NCI-H524 (cell line): ENCODE data around the gene PLIN5.
"Not testable (repeated sequence)": the region's sequence is repeated elsewhere in the genome, so short reads cannot be mapped to it uniquely, and the experiment has no call there.

Source experiments
- DNase-seq, 2 experiments: peaks; one replicate each; lab custom pipeline; 2025; lab: John Stamatoyannopoulos, UW

The PLIN5 gene

DNA sequence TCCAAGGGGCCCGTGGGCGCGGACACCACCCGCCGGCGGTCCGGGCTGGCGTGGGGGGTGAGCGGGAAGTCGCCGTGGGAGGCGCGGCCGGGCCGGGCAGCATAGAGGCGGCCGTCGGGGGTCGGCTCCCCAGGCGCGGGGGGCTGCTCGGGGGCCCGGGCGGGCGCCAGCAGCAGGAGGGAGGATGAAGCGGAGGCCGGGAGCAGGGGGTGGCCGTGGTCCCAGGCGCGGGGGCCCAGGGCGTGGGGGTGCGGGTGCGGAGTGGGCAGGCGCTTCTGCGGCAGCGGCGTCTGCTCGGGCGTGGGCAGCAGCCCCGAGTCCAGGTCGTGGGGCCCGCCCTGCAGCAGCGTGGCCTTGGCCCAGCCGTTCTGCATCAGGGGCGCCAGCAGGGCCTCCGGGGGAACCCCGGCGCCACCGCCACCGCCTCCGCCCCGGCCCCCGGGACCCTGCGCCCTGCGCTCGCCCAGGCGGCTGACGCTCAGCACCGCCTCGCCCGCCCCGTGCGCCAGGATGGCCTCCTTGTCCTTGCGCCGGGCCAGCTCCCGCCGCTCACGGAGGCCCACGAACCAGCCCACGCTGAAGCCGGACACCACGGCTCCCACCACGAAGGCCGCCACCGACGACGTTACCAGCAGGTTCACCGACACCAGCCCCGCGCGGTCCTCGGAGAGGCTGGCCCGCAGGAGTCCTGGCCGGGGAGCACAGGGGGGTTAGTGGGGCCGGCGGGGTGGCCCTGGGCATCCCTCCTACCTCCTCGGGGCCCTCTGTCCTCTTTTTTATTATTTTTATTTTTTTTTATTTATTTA lies 9.0 kb upstream of the PLIN5 start:
- DNase-seq: no peak

DNA sequence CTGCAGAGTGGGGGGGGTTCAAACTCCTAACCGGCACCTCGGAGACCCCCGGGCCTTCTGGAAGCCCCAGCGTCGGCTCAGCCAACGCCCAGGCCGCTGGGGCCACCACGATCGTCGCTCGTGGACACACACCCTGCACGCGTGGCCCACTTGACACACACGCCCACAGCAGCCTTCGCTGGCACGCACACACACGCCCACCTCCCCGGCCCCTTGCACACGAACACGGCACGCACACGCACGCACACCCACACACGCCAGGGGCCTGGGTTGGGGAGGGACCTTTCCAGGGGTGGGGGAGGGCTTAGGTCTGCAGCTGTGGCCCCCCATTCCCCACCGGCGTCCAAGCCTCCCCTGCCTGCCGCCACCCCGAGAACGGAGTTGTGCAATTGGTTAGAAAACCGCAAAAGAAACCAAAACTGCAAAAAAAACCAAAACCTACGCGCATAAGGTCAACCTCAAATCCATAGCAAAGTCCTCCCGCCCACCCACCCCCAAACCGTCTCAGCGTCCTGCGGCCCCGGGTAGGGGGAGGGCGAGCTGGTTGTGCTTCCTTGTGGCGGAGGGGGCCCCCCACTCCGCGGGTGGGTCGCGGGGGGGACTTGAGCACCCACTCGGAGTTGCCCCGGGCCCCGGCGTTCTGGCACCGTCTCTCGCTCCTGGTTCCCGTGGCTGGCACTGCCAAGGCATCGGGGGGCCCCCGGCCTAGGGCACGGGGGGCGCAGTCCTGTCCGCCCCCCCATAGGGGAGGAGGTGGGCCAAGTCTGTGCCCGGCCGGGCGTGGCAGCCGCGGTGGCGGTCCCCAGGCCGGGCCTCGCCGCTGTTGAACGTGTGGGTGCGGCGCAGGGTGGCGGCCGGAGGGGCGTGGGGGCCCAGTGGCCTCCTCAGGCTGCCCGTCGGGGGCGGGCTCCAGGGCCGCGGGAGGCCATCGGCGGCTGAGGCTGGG lies 8.1 kb upstream of the PLIN5 start:
- no peak for DNase-seq

DNA sequence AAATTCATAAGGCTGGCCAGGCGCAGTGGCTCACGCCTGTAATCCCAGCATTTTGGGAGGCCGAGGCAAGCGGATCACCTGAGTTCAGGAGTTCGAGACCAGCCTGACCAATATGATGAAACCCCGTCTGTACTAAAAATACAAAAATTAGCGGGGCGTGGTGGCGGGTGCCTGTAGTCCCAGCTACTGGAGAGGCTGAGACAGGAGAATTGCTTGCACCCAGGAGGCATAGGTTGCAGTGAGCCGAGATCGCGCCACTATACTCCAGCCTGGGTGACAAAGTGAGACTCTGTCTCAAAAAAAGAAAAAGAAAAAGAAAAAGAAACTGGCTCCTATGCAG lies 6.8 kb upstream of the PLIN5 start:
- not testable (repeated sequence) for DNase-seq

DNA sequence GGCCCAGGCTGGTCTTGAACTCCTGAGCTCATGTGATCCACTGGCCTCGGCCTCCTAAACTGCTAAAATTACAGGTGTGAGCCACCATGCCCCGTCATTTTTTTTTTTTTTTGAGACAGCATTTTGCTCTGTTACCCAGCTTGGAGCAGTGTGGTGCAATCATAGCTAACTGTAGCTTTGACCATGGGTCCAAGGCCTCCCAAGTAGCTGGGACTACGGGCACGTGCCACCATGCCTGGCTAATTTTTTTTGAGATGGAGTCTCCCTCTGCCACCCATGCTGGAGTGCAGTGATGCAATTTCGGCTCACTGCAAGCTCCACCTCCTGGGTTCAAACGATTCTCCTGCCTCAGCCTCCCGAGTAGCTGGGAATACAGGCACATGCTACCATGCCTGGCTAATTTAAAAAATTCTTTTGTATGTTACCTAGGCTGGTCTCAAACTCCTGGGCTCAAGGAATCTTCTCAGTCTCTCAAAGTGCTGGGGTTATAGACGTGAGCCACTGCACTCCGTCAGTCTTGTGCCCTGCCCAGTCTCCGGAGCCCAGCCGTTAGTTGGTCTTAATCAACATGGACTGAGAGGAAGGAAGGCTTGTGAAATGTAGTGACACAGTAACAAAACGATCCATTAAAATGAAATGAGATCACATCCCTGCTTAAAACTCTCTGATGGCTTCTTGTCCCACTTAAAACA lies 6.2 kb upstream of the PLIN5 start:
- no peak for DNase-seq

DNA sequence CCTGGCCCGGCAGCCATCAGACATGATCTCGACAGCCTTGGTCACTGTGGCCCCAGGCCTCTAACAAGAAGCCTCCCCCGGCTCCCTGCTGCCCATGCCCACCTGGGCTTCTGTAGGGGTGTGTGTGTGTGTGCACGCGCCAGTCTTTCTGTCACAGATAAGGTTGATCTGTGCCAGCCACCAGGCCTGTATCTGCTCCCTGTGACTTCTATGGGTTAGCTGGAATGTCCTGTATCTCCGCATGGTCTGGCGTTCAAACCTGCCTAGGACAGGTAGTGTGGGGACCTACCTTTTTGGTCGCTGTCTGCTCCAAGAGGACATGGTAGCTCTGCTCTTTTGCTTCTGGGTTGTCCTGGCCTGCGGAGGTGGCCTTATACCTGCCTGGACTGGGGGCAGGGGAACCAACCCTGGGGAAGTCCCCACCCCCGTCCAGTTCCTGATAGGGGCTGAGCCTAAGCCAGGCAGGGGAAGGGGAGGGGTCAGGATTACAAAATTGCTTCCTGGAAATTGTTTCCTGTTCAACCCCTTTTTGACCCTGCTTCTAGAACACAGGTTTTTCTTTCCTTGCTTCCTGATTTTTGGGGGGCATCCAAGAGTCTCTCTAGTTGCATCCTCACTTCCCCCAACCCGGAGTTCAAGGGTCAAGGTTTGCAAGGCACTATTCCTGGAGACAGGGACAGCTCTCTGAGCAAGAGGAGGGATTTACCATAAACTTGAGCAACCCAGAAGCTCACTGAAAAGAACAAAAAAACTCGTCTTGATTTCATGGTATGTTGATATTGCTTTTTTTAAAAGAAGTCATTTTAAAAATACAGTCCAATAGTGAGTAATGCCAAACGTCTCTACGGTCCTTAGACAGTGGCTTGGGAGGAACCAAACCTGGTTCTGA lies 4.9 kb upstream of the PLIN5 start, which contains the start of gene LRG1:
Gene LRG1, minus strand, starts transcription at position 344 of the 889 bp plus-strand sequence. Its CDS starts 23 bp downstream, at position 321.
- DNase-seq: no peak

DNA sequence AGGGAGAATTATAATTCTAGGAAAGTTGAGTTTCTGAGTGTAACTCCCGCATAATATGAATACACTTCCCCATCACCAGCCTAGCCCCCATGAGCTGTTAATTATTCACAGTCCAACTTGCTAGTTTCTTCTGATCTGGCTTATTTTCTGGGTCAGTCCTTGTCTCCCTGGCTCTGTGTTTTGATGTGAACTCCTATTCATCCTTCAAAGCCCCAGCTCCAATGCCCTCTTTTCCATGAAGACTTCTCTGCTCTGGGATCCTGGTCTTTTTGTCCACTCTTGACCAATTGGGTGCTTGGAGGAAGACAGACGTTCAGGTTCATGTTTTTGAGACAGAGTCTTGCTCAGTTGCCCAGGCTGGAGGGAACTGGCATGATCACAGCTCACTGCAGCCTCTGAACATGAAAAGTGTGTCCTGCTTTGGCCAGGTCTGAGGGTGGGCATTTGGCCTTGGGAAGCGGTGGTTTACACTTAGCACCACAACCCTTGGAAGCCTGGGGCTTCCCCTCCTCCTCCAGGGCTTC lies 4.2 kb upstream of the PLIN5 start:
- DNase-seq: no peak

DNA sequence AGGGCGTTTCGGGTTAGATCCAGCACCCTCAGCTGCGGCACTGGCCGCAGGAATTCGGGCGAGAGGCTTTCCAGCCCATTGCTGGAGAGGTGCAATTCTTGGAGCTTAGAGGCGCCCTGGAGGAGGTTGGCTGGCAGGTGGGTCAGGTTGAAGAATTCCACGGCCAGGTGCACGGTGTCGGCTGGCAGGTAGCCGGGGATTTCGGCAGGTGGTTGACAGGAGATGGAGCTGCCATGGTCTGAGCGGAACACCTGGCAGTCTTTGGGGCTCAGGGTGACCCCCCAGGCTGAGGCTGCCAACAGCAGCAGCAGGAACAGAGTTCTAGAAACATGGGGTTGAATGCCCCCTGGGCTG lies 3.6 kb upstream of the PLIN5 start:
- no peak for DNase-seq

DNA sequence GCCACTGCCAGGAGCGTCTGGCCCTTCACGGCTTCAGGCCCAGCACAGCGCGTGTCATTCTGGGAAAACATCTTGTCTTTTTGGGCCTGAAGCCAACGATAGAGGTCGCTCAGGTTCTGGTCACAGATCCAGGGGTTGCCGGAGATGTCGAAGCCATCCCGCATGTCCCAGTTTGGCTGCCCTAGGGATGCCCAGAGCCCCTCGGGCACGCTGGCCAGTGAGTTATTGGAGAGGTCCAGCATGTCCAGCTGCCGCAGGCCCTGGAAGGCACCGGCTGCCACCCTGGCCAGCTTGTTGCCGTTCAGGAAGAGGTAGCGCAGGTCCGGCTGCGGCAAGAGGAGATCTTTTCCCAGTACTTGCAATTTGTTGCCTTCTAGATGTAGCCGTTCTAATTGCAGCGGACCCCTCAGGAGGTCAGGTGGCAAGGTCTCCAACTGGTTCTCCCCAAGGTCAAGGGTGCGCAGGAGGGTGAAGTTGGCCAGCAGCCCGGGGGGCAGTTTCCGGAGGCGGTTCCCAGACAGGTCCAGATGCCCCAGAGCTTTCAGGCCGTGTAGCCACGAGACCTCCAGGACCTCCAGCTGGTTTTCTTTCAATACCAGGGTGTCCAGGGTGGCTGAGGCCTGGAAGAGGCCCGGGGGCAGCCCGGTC lies 3.1 kb upstream of the PLIN5 start:
- peak; percentile 54 to 79 for DNase-seq

DNA sequence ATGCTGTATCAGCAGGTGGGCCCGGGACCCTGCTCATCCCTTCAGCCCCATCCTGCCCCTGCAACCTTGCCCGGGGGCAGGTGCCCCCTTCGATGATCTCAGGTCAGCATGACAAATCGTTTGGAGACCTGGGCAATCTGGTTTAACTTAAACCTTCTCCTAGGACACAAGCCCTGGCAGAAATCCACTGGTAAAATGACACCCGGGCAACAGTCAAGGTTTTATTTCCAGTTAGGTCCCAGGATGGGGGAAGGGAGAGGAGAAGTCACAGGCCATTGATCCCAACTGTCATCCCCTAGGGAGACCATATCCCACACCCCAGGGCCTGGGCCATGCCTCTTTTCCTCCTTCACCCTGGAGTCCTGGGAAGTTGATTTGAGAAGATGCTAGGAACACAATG lies 1.8 kb upstream of the PLIN5 start:
- no peak for DNase-seq

DNA sequence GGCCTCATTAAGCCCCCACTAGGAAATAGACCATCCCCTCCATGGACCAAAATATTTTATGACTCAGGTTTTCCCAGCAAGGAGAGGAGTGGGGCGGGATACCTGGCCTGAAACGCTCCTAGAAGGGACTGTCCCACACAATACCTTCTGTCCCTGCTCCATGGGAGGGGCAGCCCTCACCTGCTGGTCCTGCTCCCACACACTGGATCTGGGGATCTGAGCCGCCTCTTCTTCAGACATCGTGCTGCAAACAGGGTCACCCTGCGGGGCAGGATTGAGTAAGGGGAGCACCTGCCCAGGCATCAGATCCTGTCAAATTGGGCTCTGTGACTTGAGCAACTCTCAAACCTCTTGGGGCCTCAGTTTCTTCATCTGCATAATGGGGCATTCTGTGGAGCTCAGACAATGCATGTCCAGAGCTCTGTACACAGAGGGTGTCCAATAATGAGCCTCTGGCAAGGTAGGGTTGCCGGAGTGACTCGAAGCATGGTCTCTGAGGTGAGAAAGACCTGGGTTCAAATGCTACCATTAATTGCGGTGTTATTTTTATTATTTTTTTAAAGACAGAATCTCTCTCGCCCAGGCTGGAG lies 1.1 kb downstream of the PLIN5 start:
- DNase-seq: no peak

DNA sequence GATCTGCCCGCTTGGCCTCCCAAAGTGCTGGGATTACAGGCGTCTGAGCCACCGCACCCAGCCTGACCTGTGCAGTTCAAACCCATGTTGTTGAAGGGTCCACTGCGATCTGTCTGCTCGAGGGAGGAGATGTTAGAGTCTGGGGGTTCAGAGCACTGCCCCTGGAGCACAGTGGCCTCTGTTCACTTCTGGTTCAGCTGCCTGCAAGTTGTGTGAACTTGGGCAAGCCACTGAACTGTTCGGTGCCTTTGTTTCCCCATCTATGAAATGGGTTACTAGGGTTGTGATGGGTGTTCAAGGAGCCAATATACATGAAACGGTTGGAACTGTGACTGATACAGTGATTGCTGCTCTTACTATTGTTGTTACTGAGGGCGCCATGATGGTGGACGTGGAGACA lies 1.7 kb downstream of the PLIN5 start:
- DNase-seq: no peak

DNA sequence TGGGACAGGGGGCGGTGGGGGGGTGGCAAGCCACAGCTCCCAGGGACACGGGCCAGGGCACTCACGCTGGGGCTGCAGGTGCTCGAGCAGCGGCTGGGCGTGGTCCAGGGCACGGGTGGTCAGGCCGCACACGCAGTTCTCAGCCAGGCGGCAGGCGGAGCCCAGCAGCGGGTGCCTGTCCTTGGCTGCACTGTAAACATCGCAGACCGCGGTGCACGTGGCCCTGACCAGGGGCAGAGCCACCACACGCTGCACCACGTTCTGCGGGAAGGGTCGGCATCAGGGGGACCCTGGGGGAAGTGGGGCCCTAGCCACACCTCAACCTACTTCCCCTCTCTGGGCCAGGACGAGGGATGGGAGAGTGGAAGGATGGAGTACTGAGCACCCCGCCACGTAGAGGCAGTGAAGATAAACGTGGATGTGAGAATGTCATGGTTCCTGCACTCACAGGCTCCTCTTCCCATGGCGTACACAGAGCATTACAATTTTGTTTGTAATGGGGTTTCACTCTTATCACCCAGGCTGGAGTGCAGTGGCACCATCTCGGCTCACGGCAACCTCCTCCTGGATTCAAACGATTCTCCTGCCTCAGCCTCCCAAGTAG lies 3.4 kb downstream of the PLIN5 start:
- peak; percentile 13 to 42 for DNase-seq

DNA sequence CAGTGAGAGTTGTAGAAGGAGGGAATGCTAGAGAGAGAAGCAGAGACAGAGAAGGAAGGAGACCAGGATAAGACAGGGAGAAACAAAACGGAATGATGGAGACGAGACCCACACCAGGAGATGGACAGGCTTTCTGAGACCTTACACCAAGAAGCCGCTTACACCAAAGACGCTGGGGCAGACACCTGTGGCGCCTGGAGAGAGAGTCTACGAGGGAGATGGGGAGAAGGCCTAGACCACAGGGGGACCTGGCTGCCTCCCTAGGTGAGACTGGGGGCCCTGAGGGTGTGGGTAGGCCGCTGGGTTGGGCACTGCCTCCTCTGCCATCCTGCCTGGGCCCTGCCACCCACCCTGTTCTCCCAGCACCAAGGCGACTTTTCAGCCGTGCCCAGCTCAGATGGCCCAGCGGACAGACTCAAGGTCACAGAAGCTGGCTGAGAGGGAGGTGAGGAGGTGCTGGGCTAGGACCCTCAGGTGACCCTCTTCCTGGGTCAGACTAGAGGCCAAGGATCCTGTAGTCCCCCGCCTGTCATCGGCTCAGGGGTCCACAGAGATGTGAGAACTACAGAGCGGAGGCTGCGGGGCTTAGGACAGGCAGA lies 5.0 kb downstream of the PLIN5 start:
- DNase-seq: no peak

DNA sequence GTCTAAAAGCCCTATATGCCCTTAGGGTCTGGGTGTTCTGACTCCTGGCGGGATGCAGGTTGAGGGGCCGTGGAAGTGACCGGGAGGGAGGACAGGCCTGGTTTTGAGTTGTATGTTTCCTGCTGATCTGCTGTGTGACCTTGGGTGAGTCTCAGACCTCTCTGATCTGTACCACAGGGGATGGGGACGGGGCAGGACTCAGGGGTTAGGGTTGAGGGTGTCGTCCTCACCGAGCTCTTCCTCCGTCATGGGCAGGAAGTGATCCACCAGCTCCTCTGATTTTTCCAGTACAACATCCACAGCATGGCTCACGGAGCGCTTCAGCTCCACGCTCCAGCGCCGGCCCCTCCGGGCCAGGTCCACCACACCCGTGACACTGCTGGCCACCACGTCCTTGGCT lies 6.2 kb downstream of the PLIN5 start:
- DNase-seq: no peak

DNA sequence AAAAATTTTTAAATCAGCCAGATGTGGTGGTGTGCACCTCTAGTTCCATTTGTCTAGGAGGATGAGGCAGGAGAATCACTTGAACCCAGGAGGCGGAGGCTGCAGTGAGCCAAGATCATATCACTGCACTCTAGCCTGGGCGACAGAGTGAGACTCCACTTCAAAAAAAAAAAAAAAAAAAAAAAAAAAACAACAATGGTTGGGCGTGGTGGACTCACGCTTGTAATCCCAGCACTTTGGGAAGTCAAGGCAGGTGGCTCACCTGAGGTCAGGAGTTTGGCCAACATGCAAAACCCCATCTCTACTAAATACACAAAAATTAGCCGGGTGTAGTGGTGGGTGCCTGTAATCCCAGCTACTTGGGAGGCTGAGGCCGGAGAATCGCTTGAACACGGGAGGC lies 7.6 kb downstream of the PLIN5 start:
- DNase-seq: not testable (repeated sequence)

DNA sequence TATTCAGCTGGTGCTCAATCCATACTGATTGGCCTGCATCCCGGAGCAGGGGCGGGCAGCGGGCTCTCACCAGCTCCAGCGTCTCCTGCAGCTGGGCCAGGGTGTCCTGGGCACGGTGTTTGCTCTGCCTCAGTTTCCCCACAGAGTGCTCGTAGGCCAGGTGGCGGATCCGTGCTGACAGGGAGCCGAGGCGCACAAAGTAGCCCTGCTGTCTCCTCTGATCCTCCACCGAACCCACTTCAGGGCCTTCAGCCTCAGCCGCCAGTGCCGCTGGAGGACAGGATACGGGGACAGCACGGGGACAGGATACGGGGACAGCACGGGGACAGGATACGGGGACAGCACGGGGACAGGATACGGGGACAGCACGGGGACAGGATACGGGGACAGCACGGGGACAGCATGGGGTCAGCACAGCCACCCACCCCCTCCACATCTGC lies 9.4 kb downstream of the PLIN5 start:
- no peak for DNase-seq

DNA sequence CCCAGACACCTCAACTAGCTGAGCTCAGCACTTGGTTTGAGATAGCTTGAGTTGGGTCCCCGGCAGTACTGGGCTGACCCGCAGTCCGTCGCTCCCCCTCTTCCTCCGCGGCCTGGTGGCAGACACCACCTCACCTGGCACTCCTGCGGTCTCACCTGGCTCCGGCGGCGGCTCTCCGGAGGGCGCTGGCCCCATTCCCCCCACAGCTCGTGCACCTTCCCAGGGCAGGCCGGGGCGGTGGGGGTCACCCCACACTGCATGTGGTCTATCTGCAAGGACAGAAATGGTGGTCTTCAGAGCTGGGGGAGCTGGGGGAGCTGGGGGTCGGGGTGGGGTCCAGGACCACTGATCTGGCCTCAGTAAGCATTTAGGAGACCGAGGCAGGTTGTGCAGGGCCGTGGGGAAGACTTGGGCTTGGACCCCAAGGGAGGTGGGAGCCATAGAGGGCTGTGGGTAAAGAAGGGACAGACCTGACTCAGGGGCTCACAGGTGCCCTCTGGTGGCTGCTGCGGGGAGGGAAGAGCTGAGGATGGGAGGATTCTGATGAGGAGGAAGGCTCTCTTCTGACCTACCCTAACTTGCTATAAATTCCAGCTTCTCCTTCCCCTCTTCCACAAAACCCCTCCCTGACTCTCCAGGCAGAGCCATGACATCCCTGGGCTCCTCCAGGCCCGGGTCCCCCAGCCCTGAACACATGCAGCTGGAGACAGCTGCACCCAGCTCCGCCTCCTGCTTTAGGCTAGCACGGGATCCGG lies 10.0 kb downstream of the PLIN5 start:
- peak; percentile 46 to 60 for DNase-seq

DNA sequence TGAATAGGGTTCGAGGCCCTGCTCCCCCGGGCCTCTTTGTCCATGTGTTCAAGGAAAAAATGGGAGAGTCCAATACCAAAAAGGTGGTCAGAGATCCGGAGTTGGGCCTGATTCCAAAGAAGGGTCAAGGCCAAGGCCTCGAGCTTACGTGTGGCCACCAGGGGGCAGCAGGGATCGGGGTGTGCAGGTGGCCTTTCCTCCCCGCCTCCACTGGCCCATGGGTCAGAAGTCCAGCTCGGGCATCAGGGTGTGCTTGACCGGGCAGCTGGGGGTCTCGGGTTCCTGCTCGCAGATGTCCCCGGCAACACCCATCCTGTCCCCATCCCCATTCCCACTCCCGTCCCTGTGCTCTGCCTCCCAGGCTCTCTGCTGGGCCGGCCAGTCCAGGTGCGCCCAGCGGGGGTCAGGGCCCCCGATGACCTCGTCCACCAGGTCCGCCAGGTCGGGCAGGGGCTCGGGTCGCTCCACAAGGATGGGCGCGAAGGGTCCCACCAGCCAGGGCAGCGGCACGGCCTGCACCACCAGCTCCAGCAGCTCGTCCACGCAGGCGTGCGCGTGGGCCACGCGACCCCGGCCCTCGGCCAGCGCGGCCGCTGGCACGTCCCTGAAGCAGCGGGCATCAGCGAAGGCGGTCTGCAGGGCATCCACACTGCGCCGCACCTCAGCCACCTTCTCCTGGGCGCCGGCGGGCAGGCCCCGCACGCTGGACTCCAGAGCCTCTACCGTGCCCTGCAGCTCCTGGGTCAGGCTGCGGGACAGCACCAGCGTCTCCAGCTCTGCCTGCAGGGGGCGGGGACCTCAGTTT lies 11.5 kb downstream of the PLIN5 start:
- DNase-seq: no peak
